ENCODE data around the gene GADD45G. TPM values are rescaled to one million over a fixed set of nuclear protein-coding genes. Genes with fewer than 3 reads are reported as not detected.

The GADD45G gene
- total RNA-seq, 1 donor from 2014 or later, result 5.2 TPM

DNA sequence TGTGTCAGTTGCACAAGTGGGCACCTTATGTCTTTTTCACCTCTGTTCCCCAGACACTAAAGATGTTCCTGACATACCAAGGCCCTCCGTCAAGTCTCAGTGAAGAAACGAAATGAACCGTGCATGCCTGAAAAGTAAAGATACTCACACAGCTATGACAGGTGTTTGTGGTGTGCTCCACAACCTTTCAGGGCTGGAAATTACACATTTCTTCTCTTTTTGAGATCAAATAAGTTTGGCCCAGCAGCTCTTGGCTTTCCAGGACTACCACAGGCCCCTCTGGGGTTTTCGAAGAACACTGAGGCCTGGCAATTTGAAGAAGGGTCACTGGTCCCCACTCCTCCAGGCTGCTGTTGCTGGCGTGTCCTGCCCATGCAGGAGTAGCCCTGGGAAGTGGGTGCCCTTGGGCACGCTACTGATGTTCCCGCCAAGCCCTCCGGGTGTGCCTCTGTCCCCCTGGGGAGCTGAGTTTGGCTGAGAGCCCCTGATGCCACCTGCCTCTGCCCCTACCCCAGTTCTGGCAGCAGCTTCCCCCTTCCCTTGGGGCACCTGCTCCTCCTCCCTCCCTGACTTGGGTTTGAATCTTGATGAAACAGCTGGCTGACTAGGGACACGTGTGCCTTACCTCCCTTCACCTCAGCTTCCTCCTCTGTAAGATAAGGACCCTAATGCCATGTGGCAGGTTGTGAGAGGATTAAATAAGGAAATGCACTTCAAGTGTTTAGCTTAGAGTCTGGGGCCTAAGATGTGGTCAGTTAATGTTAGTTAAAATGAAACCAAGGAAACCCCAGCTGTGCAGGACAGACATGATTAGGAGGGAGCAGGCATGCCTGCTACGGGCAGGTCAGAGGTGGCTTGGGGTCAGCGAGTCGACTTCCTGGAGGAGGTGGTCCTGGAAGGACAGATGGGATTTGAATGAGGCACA lies 49.1 kb upstream of the GADD45G start:
- no peak for FAIRE-seq
- H3K4me2 ChIP-seq (ENCODE audit: low read length), result no peak overlapping the region
- no peak overlapping the region for H3K27ac Mint-ChIP-seq (ENCODE audit: unreplicated experiment)

DNA sequence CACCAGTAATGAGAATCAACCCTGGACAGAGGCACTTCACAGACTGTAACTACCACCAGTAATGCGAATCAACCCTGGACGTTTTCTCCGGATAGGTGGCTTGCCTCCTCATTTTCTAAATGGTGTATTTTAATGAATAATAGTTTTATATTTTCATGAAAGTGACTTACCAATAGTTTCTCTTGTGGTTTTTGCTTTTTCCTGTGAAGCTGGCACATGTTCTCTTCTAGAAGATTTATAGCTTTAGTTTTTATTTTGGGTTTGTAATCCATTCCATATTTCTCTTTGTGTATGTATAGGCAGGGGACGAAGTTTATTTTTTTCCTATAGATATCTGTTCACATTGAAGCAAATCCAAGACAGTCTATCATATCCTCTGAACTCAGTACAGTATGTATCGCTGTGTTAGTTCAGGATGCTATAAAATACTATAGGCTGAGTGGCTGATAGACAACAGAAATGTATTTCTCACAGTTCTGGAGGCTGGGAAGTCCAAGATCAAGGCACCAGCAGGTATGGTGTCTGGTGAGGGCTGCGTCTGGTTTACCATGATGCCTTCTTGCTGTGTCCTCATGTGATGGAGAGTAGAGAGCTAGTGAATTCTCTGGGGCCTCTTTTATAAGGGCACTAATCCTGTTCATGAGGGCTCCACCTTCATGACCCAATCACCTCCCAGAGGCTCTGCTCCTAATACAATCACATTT lies 46.5 kb upstream of the GADD45G start:
- H3K4me3 ChIP-seq (ENCODE audit: insufficient read depth, low read depth, low read length), result no peak overlapping the region
- Mint-ChIP-seq H3K27ac (ENCODE audit: unreplicated experiment) (no peak overlapping the region), H3K9me3 (ENCODE audit: unreplicated experiment) (peaks cover 3% of the 10 kb centered on the region)

More for the DNA sequence above, 49.1 kb upstream of the GADD45G start:
- Mint-ChIP-seq H3K4me3 (ENCODE audit: unreplicated experiment) (no peak overlapping the region), H3K4me1 (ENCODE audit: low read depth, unreplicated experiment) (peaks cover 9% of the 10 kb centered on the region), H3K9me3 (ENCODE audit: unreplicated experiment) (peaks cover 3% of the 10 kb centered on the region), H3K36me3 (ENCODE audit: low read depth, unreplicated experiment) (peaks cover 2% of the 10 kb centered on the region), H3K27me3 (ENCODE audit: low read depth, unreplicated experiment) (peaks cover 22% of the 10 kb centered on the region)
- peaks cover 5% of the 10 kb centered on the region for H3K4me1 ChIP-seq (ENCODE audit: insufficient read depth, low read length)
- no peaks in the 10 kb centered on the region for H4K20me1 ChIP-seq (ENCODE audit: insufficient read depth, low read length)
- no peak for DNase-seq (ENCODE audit: low read depth)
- no peak overlapping the region for H3K9ac ChIP-seq (ENCODE audit: low read length)
- no peak overlapping the region for H2AFZ ChIP-seq (ENCODE audit: low read depth, low read length)
- no peak overlapping the region for H3K27ac ChIP-seq (ENCODE audit: low read depth, low read length)
- TF ChIP-seq, protein P1, sequence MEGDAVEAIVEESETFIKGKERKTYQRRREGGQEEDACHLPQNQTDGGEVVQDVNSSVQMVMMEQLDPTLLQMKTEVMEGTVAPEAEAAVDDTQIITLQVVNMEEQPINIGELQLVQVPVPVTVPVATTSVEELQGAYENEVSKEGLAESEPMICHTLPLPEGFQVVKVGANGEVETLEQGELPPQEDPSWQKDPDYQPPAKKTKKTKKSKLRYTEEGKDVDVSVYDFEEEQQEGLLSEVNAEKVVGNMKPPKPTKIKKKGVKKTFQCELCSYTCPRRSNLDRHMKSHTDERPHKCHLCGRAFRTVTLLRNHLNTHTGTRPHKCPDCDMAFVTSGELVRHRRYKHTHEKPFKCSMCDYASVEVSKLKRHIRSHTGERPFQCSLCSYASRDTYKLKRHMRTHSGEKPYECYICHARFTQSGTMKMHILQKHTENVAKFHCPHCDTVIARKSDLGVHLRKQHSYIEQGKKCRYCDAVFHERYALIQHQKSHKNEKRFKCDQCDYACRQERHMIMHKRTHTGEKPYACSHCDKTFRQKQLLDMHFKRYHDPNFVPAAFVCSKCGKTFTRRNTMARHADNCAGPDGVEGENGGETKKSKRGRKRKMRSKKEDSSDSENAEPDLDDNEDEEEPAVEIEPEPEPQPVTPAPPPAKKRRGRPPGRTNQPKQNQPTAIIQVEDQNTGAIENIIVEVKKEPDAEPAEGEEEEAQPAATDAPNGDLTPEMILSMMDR (IDR thresholded peaks at IDR 0.05; ENCODE audit: insufficient read depth, low read depth, low read length), result no peak
- no peak for TF ChIP-seq EZH2 (IDR thresholded peaks at IDR 0.05; ENCODE audit: insufficient read depth, low read length)
- no peaks in the 10 kb centered on the region for H3K79me2 ChIP-seq (ENCODE audit: insufficient read depth, low read length)
- peaks cover 23% of the 10 kb centered on the region for H3K27me3 ChIP-seq (ENCODE audit: insufficient read depth, low read length)
- H3K36me3 ChIP-seq (ENCODE audit: insufficient read depth, low read length), result no peaks in the 10 kb centered on the region
- H3K4me3 ChIP-seq (ENCODE audit: insufficient read depth, low read depth, low read length), result no peak overlapping the region
- H3K9me3 ChIP-seq (ENCODE audit: insufficient read depth, low read depth, low read length), result no peaks in the 10 kb centered on the region

More for the DNA sequence above, 46.5 kb upstream of the GADD45G start:
- DNase-seq (ENCODE audit: low read depth) (no peak), FAIRE-seq (no peak)
- Histone ChIP-seq H3K4me1 (ENCODE audit: insufficient read depth, low read length) (peaks cover 5% of the 10 kb centered on the region), H3K9ac (ENCODE audit: low read length) (no peak overlapping the region), H3K27me3 (ENCODE audit: insufficient read depth, low read length) (peaks cover 25% of the 10 kb centered on the region), H4K20me1 (ENCODE audit: insufficient read depth, low read length) (no peaks in the 10 kb centered on the region), H3K9me3 (ENCODE audit: insufficient read depth, low read depth, low read length) (no peaks in the 10 kb centered on the region), H3K79me2 (ENCODE audit: insufficient read depth, low read length) (no peaks in the 10 kb centered on the region), H2AFZ (ENCODE audit: low read depth, low read length) (no peak overlapping the region), H3K4me2 (ENCODE audit: low read length) (no peak overlapping the region), H3K36me3 (ENCODE audit: insufficient read depth, low read length) (no peaks in the 10 kb centered on the region), H3K27ac (ENCODE audit: low read depth, low read length) (no peak overlapping the region)
- Mint-ChIP-seq H3K4me3 (ENCODE audit: unreplicated experiment) (no peak overlapping the region), H3K36me3 (ENCODE audit: low read depth, unreplicated experiment) (peaks cover 2% of the 10 kb centered on the region), H3K4me1 (ENCODE audit: low read depth, unreplicated experiment) (peaks cover 15% of the 10 kb centered on the region), H3K27me3 (ENCODE audit: low read depth, unreplicated experiment) (peaks cover 11% of the 10 kb centered on the region)
- TF ChIP-seq EZH2 (IDR thresholded peaks at IDR 0.05; ENCODE audit: insufficient read depth, low read length), result no peak
- TF ChIP-seq, protein P1 (IDR thresholded peaks at IDR 0.05; ENCODE audit: insufficient read depth, low read depth, low read length), result no peak

All from astrocyte (in vitro differentiated cells and primary cell).